GM21360 (cell line): ENCODE data around the gene CLC.
"Not testable (repeated sequence)": the region's sequence is repeated elsewhere in the genome, so short reads cannot be mapped to it uniquely, and the experiment has no call there.

Experiments used
- ATAC-seq: cut with Tn5 transposase; IDR thresholded peaks from one replicate; pipeline ENCODE4 v1.9.1; 2021; ENCODE audit warnings: mild to moderate bottlenecking, moderate library complexity; ENCODE audit not compliant: unreplicated experiment

CLC gene

GRCh38 chr19:39737891-39738290 is at the start of gene CLC:
TSS of gene CLC (minus strand) at chr19:39738029. CDS start at chr19:39737952, 77 bp downstream.
- ATAC-seq: no peak

DNA sequence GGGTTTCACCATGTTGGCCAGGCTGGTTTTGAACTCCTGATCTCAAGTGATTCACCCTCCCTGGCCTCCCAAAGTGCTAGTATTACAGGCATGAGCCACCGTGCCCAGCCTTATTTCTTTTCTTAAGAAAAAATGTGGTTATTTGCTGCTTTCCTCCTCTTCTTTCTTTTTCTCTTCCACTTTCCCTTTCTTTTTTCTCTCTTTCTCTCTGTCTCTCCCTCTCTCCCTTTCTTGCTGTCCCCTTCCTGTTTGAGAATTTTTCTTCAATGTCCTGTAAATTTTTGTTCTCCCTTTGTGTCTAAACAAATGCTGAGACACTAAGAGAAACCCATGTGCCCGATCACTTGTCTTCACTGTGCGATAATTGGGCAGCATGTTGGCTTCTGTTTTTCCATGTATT is 43.1 kb upstream of the CLC start:
- no peak for ATAC-seq

- ATAC-seq: no peak
These were observed 40.9 kb upstream of the CLC start, which contains the start of gene LEUTX for GRCh38 chr19:39778763-39779162. TSS of gene LEUTX (plus strand) at chr19:39778854. CDS start at chr19:39778921, 67 bp downstream.

DNA sequence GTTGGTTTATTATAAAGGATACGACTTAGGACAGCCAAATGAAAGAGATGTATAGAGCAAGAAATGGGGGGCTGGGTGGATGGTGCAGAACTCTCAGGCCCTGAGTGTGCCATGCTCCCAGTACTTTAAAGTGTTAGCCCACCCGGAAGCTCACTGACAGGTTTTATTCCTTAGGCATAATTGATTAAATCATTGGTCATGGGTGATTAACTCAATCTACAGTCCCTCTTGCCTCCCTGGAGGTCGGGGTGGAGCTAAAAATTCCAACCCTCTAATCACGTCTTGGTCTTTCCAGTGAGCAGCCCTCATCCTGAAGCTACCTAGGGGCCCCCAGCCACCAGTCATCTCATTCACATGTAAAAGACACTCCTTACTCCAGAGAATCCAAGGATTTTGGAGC is 31.0 kb upstream of the CLC start:
- ATAC-seq: no peak

DNA sequence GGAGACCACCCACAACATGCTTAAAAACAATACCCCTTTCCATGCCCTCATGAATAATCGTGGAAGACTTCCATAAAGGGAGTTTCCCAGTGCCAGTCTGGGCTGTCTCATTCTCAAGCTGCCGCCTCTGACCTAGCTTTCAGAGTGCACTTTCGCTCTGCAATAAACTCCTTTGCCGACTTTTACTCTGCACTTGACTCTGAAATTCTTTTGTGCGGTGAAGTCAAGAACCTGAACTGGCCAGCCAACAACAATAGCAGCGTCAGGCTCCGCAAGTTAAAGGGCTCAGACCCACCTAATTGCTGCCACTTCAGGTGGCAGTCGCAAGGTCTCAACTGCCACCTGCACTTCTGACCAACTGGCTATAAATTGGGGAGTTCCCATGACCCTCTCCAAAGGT is 30.5 kb upstream of the CLC start:
- ATAC-seq: no peak

DNA sequence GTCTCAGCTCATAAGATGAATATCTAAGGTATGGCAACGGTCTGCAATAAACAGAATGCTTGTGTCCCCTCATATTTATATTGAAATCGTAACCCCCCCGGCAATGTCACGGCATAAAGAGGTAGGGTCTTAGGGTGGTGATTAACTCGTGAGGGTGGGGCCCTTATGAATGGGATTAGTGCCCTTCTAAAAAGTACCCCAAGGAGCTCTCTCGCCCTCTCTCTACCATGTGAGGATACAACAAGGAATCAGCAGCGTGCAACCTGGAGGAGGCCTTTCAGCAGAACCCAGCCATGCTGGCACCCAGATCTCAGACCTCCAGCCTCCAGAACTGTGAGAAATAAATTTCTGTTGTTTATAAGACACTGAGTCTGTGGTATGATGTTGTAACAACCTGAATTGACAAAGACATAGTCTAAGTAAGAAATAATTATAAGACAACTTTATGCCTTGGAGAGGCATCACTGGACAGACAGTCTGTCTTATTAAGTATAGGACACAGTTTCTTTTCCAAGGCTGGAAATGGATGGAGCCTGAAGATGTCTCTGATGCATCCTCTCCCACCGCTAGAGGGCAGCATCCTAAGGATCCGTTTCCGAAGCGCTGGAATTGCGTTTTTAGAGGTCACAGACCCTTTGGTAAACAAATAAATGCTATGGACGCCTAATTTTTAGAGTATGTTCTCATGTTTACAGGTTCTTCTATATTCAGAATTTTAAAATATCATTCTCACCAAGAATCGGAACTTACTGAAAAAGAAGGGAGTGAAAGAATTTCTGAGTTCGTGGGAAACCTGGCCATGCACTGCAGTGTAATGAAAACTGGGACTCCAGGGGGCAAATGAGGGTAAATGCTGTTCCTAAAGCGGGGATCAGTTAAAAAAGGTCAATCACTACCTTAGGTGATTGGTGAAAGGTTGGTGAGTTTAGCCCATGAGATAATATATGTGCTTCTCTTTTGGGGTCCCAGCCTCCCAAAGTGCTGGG is 27.6 kb upstream of the CLC start:
- ATAC-seq: no peak

- not testable (repeated sequence) for ATAC-seq
These were observed 24.0 kb upstream of the CLC start for GRCh38 chr19:39761851-39762250.

DNA sequence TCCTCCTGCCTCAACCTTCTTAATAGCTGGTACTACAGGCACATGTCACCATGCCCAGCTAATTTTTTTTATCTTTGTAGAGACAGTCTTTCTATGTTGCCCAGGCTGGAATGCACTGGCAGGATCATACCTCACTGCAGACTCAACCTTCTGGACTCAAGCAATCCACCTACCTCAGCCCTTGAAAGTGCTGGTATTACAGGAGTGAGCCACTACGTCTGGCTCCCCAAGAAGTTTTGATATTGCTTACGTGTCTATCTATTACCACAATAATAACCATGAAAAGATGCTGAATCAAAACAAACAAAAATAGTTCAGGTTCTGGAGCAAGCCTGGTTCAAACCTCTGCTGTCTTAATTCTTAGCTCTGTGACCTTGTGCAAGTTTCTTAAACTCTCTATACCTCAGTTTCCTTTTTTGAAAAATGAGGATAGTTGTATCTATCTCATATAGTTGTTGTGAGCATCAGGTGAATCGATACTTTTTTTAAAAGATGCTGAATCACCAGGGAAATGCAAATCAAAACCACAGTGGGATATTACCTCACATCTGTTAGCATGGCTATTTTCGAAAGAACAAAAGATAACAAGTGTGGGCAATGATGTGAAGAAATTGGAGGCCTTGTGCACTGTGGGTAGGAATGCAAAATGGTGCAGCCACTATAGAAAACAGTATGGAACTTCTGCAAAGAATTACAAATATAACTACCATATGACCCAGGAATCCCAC is 21.8 kb upstream of the CLC start:
- no peak for ATAC-seq

GRCh38 chr19:39754971-39755370 is 17.1 kb upstream of the CLC start:
- ATAC-seq: no peak

- no peak for ATAC-seq
These were observed 16.7 kb upstream of the CLC start for GRCh38 chr19:39754544-39754943.

DNA sequence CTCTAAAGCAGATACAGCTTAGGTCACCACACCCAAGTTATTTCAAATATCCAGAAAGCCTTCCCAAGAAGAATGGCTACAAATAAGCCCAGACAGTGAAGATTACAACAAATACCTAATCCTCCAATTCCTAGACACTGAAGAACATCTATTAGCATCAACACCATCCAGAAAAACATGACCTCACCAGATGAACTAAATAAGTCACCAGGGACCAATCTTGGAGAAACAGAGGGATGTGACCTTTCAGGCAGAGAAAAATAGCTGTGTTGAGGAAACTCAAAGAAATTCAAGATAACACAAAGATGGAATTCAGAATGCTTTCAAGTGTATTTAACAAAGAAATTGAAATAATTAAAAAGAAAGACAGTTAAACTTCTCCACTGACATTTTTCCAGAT is 15.0 kb upstream of the CLC start:
- no peak for ATAC-seq

DNA sequence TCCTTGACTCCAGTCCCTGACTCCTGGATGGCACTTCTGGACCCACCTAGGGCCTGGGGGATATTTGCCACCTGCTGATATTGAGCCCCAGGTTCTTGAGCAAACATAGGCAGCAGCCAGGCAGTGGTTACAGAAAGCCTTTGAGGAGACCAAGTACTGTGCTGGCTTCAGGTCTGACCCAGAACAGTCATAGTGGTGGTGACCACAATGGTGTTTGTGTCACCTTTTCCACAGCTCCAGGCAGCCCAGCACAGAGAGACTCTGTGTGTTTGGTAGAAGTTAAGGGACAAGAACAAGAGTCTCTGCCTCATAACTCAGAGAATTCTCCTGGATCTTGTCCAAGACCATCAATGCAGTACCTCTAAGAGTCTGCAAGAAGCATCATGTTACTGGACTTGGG is 14.6 kb upstream of the CLC start:
- no peak for ATAC-seq

GRCh38 chr19:39749981-39750380 is 12.2 kb upstream of the CLC start:
- ATAC-seq: no peak

GRCh38 chr19:39746836-39747529 is 9.2 kb upstream of the CLC start:
- no peak for ATAC-seq

DNA sequence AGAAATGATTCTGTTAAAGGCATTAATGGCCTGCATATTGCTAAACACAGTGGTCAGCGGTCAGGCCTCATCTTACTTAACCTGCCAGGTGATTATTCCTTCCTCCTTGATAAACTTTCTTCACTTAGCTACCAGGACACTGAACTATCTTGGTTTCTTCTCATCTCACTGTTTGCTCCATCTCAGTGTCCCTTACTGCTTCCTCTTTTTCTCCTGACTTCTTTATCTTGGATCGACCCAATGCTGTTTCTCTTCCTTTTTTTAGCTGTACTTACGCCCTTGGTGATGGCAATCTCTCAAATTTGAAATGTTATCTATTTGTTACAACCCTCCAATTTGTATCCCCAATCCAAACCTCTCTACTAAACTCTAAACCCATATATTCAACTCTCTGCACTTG is 7.8 kb upstream of the CLC start:
- no peak for ATAC-seq

DNA sequence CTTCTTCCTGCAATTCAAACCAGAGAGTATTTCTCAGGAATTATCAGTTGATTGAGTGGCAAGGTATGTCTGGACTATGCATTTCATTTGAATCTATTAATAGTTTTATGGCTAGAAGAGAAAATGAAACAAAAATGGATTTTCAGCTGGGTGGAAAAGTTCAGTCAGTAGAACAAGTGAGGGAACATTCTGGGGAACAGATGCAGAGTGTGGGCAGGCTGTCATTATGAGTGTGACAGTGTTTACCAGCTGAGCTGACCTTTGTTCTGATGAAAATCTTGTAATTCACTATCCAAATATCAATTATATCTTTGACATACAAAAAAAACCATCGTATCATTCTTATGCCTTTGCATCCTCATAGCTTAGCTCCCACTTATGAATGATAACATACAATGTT is 2.6 kb upstream of the CLC start:
- no peak for ATAC-seq

DNA sequence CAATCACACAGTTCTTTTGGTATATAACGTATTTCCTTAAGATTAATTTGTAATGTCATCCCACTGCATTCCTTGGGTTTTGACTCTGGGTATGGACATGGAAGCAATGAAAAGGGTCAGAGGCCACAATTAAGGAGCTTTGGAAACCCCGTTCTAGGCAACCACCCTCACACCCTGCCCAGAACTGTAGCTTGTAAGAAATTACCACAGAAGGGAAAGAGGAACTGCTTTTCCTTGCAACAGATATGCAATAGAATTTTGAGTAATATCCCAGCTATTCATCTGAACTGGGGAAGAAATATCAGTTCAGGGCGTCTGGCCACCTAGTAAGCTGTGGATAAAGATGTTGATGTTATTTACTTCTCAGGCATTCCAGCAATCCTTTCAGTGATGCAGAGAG is 985 bp upstream of the CLC start:
- no peak for ATAC-seq

- no peak for ATAC-seq
These were observed 478 bp downstream of the CLC start for GRCh38 chr19:39737351-39737750.

GRCh38 chr19:39736088-39736487 is 1.7 kb downstream of the CLC start:
- no peak for ATAC-seq

- ATAC-seq: no peak
These were observed 2.1 kb downstream of the CLC start for GRCh38 chr19:39735688-39736087.

DNA sequence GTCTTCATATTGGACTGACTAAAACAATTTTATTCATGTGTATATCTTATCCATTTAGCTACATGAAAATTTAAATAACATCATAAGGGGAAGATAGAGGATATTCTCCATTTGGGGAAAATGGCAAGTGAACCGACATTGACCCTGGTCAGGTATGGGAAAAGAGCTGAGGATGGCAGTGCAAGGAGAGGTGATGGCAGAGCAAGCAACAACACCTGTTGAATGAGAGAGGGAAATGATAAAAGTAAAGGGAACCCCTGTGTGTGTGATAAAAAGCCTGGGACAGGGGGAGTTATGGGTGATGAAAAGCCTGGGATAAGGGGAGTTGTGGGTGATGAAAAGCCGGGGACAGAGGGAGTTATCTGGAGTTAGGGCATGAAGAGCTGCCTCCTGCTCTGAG is 4.0 kb downstream of the CLC start:
- no peak for ATAC-seq
